GM12873 (cell line): ENCODE measurements around the gene LRRC8D.

Experiments used
- TF ChIP-seq, protein P1 (sequence below): IDR thresholded peaks from 2 replicates; pipeline ENCODE4 v1.5.1; 2012; ENCODE audit warnings: low read depth, mild to moderate bottlenecking, moderate library complexity, low read length, control low read depth; ENCODE audit not compliant: insufficient read depth; ENCODE audit errors: missing control alignments

The LRRC8D gene

DNA sequence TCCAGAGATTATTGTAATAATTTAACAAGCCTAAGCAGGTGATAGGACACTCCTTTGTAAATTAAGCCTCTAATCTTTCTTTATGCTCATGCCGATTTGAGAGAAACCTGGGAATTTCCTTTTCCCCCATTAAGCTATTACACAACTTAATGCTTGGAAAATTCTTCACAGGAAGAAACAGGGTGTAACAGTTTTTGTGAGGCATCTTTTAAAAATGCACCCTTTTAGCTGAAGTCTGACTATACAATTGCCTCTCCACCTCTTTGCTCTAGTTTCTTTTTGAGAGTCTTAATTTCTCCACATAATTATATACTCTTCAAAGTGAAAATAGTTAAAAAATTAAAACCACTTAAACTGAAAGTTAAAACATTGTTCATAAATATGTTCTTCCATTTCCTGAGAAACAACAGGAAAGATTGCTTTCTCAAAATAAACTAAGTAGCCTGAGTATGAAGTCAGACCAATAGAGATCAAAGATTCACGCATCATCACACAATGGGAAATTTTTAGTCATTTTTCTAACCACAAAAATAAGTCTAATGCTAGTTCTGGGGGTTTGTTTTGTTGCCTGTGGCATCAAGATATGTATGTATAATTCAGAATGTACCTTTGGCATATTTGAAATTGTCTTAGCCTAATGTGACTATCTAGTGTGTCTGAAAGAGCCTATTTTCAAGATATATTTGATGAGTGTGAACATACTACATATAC lies 34.7 kb downstream of the LRRC8D start:
- TF ChIP-seq, protein P1, sequence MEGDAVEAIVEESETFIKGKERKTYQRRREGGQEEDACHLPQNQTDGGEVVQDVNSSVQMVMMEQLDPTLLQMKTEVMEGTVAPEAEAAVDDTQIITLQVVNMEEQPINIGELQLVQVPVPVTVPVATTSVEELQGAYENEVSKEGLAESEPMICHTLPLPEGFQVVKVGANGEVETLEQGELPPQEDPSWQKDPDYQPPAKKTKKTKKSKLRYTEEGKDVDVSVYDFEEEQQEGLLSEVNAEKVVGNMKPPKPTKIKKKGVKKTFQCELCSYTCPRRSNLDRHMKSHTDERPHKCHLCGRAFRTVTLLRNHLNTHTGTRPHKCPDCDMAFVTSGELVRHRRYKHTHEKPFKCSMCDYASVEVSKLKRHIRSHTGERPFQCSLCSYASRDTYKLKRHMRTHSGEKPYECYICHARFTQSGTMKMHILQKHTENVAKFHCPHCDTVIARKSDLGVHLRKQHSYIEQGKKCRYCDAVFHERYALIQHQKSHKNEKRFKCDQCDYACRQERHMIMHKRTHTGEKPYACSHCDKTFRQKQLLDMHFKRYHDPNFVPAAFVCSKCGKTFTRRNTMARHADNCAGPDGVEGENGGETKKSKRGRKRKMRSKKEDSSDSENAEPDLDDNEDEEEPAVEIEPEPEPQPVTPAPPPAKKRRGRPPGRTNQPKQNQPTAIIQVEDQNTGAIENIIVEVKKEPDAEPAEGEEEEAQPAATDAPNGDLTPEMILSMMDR: no peak

DNA sequence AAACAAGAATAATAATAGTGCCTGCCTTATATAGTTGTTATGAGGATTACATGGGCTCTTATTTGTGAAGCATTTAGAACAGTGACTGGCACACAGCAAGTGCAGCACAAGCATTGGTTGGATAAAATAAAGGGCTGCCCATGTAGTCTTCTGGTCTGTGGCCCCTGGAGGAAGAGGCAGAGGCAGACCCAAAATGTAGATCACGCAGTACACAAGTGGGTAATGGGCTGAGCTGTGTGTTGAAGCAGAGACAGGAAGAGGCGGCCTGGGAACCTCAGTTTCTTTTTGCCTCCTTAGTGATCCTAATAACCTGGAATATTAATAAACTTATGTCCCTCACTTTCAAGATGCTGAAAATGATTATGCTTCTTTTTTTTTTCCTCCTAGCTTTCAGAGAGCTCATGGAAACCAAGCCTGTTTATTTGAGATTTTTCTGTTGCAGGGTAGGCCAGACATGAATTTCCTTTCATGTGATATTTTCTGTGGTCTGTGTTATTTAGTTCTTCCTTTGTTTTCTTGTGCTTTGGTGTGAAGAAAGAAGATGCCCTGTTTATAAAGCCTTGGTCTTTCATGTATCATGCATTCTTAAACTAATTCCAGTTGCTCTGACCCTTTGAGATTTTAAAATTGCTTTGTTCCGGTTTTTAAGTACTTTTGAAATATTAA lies 42.5 kb downstream of the LRRC8D start:
- TF ChIP-seq, protein P1: no peak

DNA sequence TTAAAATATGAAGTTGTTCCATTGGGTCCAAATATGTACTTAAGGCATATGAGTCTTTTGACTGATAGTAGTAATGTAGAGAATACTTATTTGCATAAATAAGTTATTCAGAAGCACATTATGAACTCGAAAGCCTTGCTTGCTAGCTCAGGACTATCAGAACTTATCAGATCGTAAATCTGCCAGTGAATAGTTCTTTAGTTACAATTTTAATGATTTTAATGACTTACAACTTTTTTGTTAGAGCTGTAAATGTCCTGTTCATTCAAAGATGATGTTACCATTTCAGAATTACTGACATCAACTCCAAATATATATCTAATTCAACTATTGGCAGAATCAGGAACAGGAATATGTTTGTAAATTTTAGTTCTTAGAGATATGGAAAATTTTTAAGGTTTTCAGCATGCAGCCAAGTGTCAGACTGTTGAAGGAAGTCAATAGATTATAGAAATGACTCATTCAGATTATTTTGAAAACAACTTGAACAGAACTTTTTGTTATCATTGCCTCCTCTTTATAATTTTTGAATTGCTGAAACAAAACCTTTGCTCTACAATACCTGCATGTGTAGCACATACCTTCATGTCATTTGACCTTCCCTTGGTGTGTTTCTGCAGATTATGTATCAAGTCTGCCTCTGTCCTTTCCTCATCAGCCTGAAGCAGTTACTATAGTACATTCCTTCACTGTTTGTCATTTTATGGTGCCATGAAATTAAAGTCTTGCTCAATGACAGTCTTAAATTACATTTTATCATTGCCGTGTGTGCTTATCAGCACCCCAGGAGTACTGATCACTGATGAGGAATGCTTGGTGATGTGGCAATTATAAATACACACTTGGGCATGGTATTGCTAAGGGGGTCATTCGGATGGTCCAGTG lies 44.9 kb downstream of the LRRC8D start:
- TF ChIP-seq, protein P1: no peak

DNA sequence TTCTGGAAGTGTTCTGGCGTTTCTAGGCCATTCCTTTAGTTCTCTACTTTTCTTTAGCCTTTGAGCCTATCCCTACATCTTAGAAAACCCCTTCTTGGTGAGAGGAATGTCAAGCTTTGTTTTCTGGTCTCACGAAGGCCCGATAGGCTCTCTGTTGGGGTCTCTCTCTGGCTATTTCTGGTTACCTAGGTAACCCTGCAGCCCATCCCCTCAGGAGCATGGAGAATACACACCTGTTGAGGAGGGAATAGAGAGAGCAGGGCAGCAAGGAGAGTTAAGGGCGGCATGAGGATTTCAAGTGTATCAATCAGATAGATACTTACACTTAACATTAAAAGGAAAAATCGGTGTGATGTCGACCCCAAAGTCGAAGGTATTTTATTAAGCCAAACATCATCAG lies 45.7 kb downstream of the LRRC8D start:
- TF ChIP-seq, protein P1: no peak

DNA sequence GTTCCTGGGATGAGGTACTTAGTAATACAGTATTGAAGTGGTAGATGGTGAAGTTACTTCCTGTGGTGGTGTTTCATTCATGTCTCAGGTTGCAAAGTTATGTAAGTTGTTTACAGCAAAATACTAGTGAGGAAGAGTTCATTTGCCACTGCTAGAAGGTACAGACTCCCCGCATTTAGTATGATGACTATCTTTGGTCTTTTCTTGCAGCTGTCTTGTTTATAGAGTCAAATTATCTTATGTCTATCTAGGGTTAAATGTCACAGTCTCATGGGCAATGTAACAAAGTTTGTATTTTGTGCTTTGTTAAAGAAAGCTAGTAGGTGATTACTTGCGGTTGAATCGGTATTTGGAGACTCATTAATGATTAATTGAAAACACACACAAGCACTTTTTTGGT lies 50.2 kb downstream of the LRRC8D start:
- TF ChIP-seq, protein P1: no peak

DNA sequence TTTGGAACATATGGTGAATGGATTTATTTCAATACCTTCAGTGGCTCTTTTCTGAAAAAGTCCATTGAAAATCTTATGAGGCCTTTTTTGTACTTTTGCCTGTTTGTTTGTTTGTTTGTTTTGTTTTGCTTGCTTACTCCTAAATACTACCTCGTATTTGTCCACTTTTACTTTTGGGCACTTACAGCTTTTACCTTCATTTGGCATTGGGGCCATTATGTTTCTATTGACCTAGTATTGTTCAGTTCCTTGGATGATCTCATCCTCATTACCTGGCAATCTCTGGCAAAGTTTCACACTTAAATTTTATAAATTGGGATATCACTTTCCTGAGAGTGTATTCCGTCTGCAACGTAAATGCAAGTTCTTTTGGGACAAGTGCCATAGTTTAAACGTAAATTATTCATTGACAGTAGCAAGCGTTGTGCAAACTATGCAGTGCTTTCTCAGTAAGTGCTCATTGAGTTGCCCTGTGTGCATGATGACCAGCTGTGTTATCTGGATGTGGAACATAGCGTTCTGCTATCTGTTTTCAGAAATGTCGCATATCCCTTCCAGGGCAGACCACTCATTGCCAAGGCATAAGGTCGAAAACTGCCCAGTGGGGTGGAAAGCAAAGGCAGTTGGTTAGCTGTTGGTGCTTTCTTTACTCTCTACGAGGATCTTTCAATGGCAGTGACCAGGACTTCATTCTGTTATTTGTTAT lies 51.1 kb downstream of the LRRC8D start:
- TF ChIP-seq, protein P1: no peak
